Measurements from ENCODE around the gene SEPTIN6.

SEPTIN6 gene

DNA sequence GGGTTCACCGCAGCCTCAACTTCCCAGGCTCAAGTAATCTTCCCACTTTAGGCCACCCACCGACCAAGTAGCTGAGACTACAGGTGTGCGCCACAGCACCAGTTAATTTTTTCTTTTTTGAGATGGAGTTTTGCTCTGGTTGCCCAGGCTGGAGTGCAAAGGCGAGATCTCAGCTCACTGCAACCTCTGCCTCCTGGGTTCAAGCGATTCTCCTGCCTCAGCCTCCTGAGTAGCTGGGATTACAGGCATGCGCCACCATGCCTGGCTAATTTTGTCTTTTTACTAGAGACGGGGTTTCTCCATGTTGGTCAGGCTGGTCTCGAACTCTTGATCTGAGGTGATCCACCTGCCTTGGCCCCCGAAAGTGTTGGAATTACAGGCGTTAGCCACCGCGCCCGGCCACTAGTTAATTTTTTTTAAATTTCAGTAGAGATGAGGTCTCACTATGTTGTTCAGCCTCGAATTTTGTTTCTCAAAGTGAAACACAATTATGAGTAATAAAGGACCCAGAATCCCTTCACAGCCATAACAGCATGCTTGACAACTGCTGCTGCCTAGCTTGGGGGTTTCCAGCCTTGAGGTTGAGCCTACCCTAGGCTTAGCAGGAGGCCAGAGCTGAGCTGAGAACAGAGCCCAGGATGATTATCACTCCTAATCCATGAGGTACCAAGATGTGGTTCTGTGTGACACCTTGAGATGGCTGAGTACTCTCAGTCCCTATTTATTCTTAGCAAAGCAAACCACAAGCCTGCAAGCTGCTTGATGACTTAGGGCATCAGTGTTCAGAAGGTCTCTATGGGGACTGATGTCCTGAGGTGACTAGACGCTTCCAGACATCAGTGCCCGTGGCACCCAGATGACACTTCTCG lies 45.2 kb downstream of the SEPTIN6 start:
- no peak for DNase-seq

DNA sequence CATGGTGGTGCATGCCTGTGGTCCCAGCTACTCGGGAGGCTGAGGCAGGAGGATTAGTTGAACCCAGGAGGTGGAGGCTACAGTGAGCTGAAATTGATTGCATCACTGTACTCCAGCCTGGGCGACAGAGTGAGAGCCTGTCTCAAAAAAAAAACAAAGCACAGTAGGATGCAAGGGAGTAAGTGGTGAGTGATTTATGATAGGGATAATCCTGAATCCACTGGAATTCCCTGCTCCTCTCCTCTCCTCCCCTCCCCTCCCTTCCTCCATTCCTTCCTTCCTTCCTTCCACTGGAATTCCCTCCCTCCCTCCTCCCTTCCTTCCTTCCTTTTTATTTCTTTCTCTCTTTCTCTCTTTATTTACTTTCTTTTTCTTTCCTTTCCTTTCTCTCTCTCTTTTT lies 45.9 kb downstream of the SEPTIN6 start:
- DNase-seq: no peak

DNA sequence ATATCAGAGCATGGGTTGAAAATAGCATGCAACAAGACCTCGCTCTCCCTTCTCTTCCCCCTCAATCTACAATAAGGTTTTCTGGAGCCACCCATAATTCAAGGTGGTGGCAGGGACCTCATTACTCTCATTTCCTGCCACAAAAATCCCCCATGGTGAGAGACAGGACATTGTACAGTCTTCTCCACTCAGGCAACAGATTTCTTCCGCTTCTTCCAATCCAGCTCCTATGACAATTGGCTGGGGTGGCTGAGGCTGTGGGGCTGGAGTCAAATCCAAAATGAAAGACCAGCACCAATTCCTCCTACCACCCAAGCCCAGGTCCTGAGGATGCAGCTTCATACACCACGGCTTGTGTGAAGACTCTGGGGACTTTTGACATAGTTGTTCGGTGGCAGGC lies 46.5 kb downstream of the SEPTIN6 start:
- DNase-seq: no peak

DNA sequence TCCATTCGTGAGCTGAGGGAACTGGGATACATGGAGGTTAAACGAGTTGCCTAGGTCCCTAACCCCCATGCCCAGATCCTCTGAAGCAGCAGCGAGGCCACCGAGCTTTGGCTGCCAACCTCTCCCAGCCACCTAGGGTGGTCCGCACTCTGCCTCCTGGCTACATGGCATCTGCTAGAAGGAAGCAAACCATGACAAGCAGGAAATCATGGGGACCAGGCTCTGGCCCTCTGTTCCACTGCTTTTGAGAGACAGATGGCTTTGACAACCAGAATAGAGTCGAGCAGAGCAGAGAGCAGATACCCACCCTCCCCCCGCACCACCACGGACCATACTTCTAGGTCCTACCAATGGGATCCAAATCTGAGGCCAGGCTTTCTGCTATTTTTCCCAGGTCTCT lies 49.3 kb downstream of the SEPTIN6 start:
- no peak for DNase-seq

Data from NCI-H2029 treated with DMSO at 0.1 percent for 48 hours (cell line).